Prostate gland (tissue), 2 donors: ENCODE measurements around the gene GPX4. TPM values are rescaled to one million over a fixed set of nuclear protein-coding genes. Genes with fewer than 3 reads are reported as not detected.

Experiments
- DNase-seq: peaks from one replicate; pipeline ENCODE4 v3.0.0-alpha.2; 2019; ENCODE audit warnings: low spot score
- H3K27ac ChIP-seq, 2 donors: fragments of 200-600 bp; sonication (generic); 2 replicates each; pipeline ENCODE4 v1.5.1; 2017 to 2019
- H3K27me3 ChIP-seq: fragments of 200-600 bp; sonication (generic); replicated peaks from 2 replicates; pipeline ENCODE4 v1.5.1; 2019; ENCODE audit not compliant: insufficient read depth
- H3K36me3 ChIP-seq, 2 donors: fragments of 200-600 bp; sonication (generic); 1 replicate in 1 of 2; 2 replicates in 1 of 2; pipeline versions ENCODE4 v1.5.1 to v1.8.1; 2017 to 2019
- H3K4me1 ChIP-seq: fragments of 200-600 bp; sonication (generic); replicated peaks from 2 replicates; pipeline ENCODE4 v1.5.1; 2019
- H3K4me3 ChIP-seq, 2 donors: fragments of 200-600 bp; sonication (generic); 2 replicates each; pipeline ENCODE4 v1.5.1; 2017 to 2019
- H3K9me3 ChIP-seq: fragments of 200-600 bp; sonication (generic); 2 replicates; pipeline ENCODE4 v1.5.1; 2017
- POLR2A ChIP-seq: fragments of 450-650 bp; IDR thresholded peaks from one replicate; pipeline ENCODE4 v1.6.1; 2016; ENCODE audit warnings: antibody characterized with exemption, mild to moderate bottlenecking
- POLR2AphosphoS5 ChIP-seq: sonication (generic); formaldehyde crosslinking; IDR thresholded peaks from one replicate; pipeline ENCODE4 v1.6.1; 2017; ENCODE audit warnings: antibody characterized with exemption
- WGBS: methylation state at CpG from one replicate; pipeline ENCODE4 v1.1.5; 2018; 5-methylcytosine and 5-hydroxymethylcytosine counted together
- intact Hi-C: fragments of 100-400 bp; cut with DNase I; formaldehyde crosslinking; loops from one replicate; pipeline ENCODE4 v1.14.2; 2022
- total RNA-seq, 2 donors: library from RNA; depleted of rRNA; stranded (reverse); fragments of >200 nt; gene quantifications; one replicate each; pipeline ENCODE4 v1.1.0, GENCODE V29; 2016
- TF ChIP-seq, protein P1 (sequence below), 4 experiments: fragments of 200-600 bp in 2 of 4; fragments of 450-650 bp in 2 of 4; sonication (generic) in 2 of 4; IDR thresholded peaks; 1 replicate in 3 of 4; 2 replicates in 1 of 4; pipeline ENCODE4 v1.5.1; 2016 to 2019; ENCODE audit warnings: antibody characterized with exemption in 4 of 4, mild to moderate bottlenecking in 2 of 4, moderate library complexity in 2 of 4

The GPX4 gene
- total RNA-seq, 2 donors from 2014 or later, result 577 to 627 TPM

DNA sequence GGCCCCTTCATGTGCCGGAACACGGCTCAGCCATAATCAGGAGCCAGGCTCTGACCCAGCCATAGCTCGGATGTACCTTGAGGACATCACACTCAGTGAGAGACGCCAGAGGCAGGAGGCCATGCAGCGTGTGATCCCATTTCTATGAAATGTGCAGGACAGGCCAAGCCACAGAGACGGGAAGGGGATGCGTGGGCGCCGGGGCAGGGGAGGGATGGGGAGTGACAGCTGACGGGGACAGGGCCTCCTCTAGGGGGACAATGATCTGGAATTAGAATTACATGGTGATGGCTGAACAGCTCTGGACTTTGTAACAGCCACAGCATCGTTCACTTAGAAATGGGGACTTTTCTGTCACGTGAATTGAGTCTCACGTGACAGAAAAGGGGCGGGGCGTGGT, 35.3 kb downstream of the GPX4 start:
- TF ChIP-seq POLR2AphosphoS5 (no peak), POLR2A (no peak)
- TF ChIP-seq, protein P1, sequence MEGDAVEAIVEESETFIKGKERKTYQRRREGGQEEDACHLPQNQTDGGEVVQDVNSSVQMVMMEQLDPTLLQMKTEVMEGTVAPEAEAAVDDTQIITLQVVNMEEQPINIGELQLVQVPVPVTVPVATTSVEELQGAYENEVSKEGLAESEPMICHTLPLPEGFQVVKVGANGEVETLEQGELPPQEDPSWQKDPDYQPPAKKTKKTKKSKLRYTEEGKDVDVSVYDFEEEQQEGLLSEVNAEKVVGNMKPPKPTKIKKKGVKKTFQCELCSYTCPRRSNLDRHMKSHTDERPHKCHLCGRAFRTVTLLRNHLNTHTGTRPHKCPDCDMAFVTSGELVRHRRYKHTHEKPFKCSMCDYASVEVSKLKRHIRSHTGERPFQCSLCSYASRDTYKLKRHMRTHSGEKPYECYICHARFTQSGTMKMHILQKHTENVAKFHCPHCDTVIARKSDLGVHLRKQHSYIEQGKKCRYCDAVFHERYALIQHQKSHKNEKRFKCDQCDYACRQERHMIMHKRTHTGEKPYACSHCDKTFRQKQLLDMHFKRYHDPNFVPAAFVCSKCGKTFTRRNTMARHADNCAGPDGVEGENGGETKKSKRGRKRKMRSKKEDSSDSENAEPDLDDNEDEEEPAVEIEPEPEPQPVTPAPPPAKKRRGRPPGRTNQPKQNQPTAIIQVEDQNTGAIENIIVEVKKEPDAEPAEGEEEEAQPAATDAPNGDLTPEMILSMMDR (IDR thresholded peaks at IDR 0.05), result no peak
- 91% methylated on average over 15 of the region's 15 CpGs for WGBS
- DNase-seq, result no peak
- intact Hi-C loops, result no loop called here
- H3K4me1 ChIP-seq, result no peaks in the 10 kb centered on the region
- no peaks in the 10 kb centered on the region for H3K9me3 ChIP-seq
- H3K36me3 ChIP-seq, result no peaks in the 10 kb centered on the region
- H3K27me3 ChIP-seq, result no peaks in the 10 kb centered on the region
- no peak overlapping the region for H3K27ac ChIP-seq
- H3K4me3 ChIP-seq, result no peak overlapping the region

- intact Hi-C loops, result no loop called here
- Histone ChIP-seq H3K4me3 (no peak overlapping the region), H3K36me3 (no peaks in the 10 kb centered on the region), H3K27me3 (no peaks in the 10 kb centered on the region), H3K4me1 (no peaks in the 10 kb centered on the region), H3K27ac (no peak overlapping the region), H3K9me3 (no peaks in the 10 kb centered on the region)
- no peak for TF ChIP-seq POLR2A
- TF ChIP-seq, protein P1 (IDR thresholded peaks at IDR 0.05), result no peak
- no peak for TF ChIP-seq POLR2AphosphoS5
- WGBS, result 92% methylated on average over 39 of the region's 39 CpGs
- DNase-seq, result no peak
Observed at GRCh38 chr19:1140272-1141027, 36.7 kb downstream of the GPX4 start.

DNA sequence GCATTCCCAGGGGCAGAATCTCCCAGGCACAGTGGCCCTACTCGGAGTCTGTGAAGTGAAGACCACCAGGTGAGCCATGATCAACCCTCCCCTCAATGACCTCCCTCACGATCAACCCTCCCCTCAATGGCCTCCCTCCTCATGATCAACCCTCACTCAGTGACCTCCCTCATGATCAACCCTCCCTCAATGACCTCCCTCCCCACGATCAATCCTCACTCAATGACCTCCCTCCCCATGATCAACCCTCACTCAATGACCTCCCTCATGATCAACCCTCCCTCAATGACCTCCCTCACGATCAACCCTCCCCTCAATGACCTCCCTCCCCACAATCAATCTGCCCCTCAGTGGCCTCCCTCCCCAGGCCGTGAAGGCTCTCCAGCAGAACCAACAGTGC, 38.1 kb downstream of the GPX4 start:
- 86% methylated on average over 5 of the region's 5 CpGs for WGBS
- Histone ChIP-seq H3K4me3 (no peak overlapping the region), H3K36me3 (no peaks in the 10 kb centered on the region), H3K4me1 (no peaks in the 10 kb centered on the region), H3K9me3 (no peaks in the 10 kb centered on the region), H3K27ac (no peak overlapping the region), H3K27me3 (no peaks in the 10 kb centered on the region)
- intact Hi-C loops, result no loop called here
- TF ChIP-seq POLR2AphosphoS5, result no peak
- TF ChIP-seq, protein P1 (IDR thresholded peaks at IDR 0.05), result no peak
- TF ChIP-seq POLR2A, result no peak
- no peak for DNase-seq

- WGBS, result 89% methylated on average over 31 of the region's 33 CpGs
- intact Hi-C loops, result no loop called here
Observed at GRCh38 chr19:1143828-1144399, 40.1 kb downstream of the GPX4 start.

More at GRCh38 chr19:1143828-1144399, 40.1 kb downstream of the GPX4 start:
- no peak for DNase-seq
- Histone ChIP-seq H3K4me1 (no peaks in the 10 kb centered on the region), H3K27me3 (no peaks in the 10 kb centered on the region), H3K36me3 (no peaks in the 10 kb centered on the region), H3K4me3 (no peak overlapping the region), H3K9me3 (no peaks in the 10 kb centered on the region), H3K27ac (no peak overlapping the region)
- TF ChIP-seq POLR2A (no peak), POLR2AphosphoS5 (no peak)
- TF ChIP-seq, protein P1 (IDR thresholded peaks at IDR 0.05), result no peak
